ENCODE measurements around the gene IRF2BP1.

DNA sequence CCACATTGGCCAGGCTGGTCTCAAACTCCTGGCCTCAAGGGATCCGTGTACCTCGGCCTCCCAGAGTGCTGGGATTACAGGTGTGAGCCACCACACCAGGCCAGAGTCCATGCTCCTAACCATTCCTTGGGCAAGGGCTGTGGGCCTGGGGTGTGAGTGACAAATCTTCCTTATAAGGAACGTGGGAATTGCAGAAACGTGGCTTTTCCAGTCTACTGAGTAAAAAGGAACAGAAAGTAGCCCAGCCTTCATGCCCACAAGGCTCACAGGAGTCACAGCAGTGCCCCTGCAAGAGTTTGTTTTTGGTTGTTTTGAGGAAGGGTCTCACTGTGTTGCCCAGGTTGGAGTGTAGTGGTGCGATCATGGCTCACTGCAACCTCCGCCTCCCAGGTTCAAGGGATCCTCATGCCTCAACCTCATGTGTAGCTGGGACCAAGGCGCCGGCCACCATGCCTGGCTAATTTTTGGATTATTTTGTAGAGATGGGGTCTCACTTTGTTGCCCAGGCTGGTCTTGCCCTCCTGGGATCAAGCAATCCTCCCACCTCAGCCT lies 11.4 kb upstream of the IRF2BP1 start:
- TF ChIP-seq POLR2AphosphoS5 (IDR thresholded peaks at IDR 0.05; ENCODE audit: borderline replicate concordance, low read depth, low read length): no peak
- TF ChIP-seq EZH2 (IDR thresholded peaks at IDR 0.05): no peak
